HT1080 (cell line): ENCODE results near the gene ZNF577. TPM values are rescaled to one million over a fixed set of nuclear protein-coding genes. Genes with fewer than 3 reads are reported as not detected.

Experiments
- DNase-seq: peaks from one replicate; pipeline ENCODE4 v3.0.0-alpha.2; 2015; ENCODE audit warnings: low read depth
- total RNA-seq: library from RNA; depleted of rRNA; stranded (reverse); fragments of >200 nt; shearing (Covaris generic); gene quantifications from 2 replicates; pipeline ENCODE4 v1.2.3, GENCODE V29; 2014; rRNA removed

ZNF577 gene
- total RNA-seq, 1 experiment from 2014 or later: 2.5 TPM

GRCh38 chr19:51873097-51873496, 14.7 kb downstream of the ZNF577 start:
- DNase-seq: no peak

- DNase-seq: no peak
These were observed 25.7 kb downstream of the ZNF577 start for GRCh38 chr19:51861870-51862622.

GRCh38 chr19:51837145-51837544, 50.6 kb downstream of the ZNF577 start:
- DNase-seq: no peak

- DNase-seq: no peak
These were observed 57.5 kb downstream of the ZNF577 start for GRCh38 chr19:51830274-51830673.

- DNase-seq: no peak
These were observed 63.3 kb downstream of the ZNF577 start for GRCh38 chr19:51824281-51825005.

- DNase-seq: no peak
These were observed 64.8 kb downstream of the ZNF577 start for GRCh38 chr19:51822946-51823345.

GRCh38 chr19:51822325-51822724, 65.4 kb downstream of the ZNF577 start:
- DNase-seq: no peak

GRCh38 chr19:51821921-51822320, 65.8 kb downstream of the ZNF577 start:
- no peak for DNase-seq

GRCh38 chr19:51821456-51821855, 66.3 kb downstream of the ZNF577 start:
- DNase-seq: no peak

Other genes starting within 250 kb of the ZNF577 start
- gene SIGLEC14, start 241.1 kb downstream of the ZNF577 start, total RNA-seq: 1.4 and 1.8 TPM in 2 replicates
- gene SPACA6, start 194.6 kb downstream of the ZNF577 start, total RNA-seq: 6.5 and 9.1 TPM in 2 replicates
- not detected in 2 replicates for gene HAS1, start 164.0 kb downstream of the ZNF577 start, total RNA-seq
- gene FPR1, start 136.1 kb downstream of the ZNF577 start, total RNA-seq: 0.57 and 0.98 TPM in 2 replicates
- gene FPR2, start 126.8 kb downstream of the ZNF577 start, total RNA-seq: 0.05 TPM in 1 of 2 replicates, not detected in the other
- gene FPR3, start 92.8 kb downstream of the ZNF577 start, total RNA-seq: not detected in 2 replicates
- gene ZNF649, start 17.1 kb upstream of the ZNF577 start, total RNA-seq: 5.5 and 7.4 TPM in 2 replicates
- 5.4 and 9.0 TPM in 2 replicates for gene ZNF613, start 39.5 kb upstream of the ZNF577 start, total RNA-seq
- 3.9 and 5.8 TPM in 2 replicates for gene ZNF350, start 98.9 kb upstream of the ZNF577 start, total RNA-seq
- 2.5 and 7.9 TPM in 2 replicates for gene ZNF615, start 120.3 kb upstream of the ZNF577 start, total RNA-seq
- 8.9 and 9.1 TPM in 2 replicates for gene ZNF614, start 140.4 kb upstream of the ZNF577 start, total RNA-seq
- gene ZNF432, start 160.9 kb upstream of the ZNF577 start, total RNA-seq: 3.2 and 3.3 TPM in 2 replicates
- 4.8 and 5.8 TPM in 2 replicates for gene ZNF841, start 207.8 kb upstream of the ZNF577 start, total RNA-seq